Esophagus muscularis mucosa (tissue), 3 donors: Measurements from ENCODE around the gene HIRIP3.

Experiments
- POLR2A ChIP-seq: fragments of 450-650 bp; IDR thresholded peaks from one replicate; pipeline ENCODE4 v1.6.1; 2017; ENCODE audit warnings: antibody characterized with exemption, moderate library complexity, mild to moderate bottlenecking, low read depth
- POLR2AphosphoS5 ChIP-seq, 2 donors: sonication (generic); formaldehyde crosslinking; IDR thresholded peaks; one replicate each; pipeline ENCODE4 v1.6.1; 2017; ENCODE audit warnings: antibody characterized with exemption in 2 of 2
- TF ChIP-seq, protein P1 (sequence below), 3 experiments: fragments of 200-600 bp in 2 of 3; fragments of 450-650 bp in 1 of 3; sonication (generic) in 2 of 3; IDR thresholded peaks; one replicate each; pipeline ENCODE4 v1.5.1; 2017 to 2019; ENCODE audit warnings: antibody characterized with exemption in 3 of 3, mild to moderate bottlenecking in 2 of 3, moderate library complexity in 1 of 3

DNA sequence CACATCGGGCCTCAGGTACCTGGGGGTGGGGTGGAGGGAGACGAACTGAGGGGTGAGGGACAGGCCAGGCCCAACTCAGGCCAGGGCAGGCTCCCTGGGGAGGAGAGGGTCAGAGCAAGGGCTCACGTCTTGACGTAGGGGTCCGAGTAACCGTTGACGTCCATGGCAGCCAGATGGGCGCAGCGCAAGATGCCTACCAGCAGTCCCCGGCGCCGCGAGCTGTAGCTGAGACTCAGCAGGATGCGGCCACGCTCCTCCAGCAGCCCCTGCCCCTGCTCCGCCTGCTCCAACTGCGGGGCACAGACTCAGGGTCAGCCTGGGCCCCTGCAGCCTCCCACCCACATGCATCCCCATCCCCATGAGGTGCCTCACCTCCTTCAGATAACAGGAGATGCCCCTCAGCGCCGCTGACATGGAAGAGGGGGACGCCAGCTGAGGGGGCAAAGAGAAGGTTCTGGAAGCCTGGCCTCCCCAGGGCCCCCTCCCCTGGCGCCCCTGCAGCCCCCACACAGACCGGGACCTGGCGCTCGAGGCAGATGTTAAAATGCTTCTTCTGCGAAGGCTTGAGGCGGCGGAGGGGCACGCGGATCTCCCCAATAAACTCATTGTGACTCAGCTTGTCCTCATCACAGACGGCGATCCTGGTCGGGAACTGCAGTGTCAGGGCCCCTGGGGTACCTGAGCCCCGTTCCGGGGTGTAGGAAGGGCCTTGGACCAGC lies 11.4 kb upstream of the HIRIP3 start:
- TF ChIP-seq POLR2AphosphoS5 (IDR thresholded peaks at IDR 0.05), result no peak
- TF ChIP-seq, protein P1, sequence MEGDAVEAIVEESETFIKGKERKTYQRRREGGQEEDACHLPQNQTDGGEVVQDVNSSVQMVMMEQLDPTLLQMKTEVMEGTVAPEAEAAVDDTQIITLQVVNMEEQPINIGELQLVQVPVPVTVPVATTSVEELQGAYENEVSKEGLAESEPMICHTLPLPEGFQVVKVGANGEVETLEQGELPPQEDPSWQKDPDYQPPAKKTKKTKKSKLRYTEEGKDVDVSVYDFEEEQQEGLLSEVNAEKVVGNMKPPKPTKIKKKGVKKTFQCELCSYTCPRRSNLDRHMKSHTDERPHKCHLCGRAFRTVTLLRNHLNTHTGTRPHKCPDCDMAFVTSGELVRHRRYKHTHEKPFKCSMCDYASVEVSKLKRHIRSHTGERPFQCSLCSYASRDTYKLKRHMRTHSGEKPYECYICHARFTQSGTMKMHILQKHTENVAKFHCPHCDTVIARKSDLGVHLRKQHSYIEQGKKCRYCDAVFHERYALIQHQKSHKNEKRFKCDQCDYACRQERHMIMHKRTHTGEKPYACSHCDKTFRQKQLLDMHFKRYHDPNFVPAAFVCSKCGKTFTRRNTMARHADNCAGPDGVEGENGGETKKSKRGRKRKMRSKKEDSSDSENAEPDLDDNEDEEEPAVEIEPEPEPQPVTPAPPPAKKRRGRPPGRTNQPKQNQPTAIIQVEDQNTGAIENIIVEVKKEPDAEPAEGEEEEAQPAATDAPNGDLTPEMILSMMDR (IDR thresholded peaks at IDR 0.05), result no peak
- TF ChIP-seq POLR2A, result no peak
